HEK293T (cell line): Measurements from ENCODE around the gene ANO3.

Source experiments
- ARNT ChIP-seq: fragments of 450-650 bp; IDR thresholded peaks from 2 replicates; pipeline ENCODE4 v1.6.1; 2017; ENCODE audit warnings: mild to moderate bottlenecking
- BHLHE40 ChIP-seq: fragments of 450-650 bp; IDR thresholded peaks from 2 replicates; pipeline ENCODE4 v1.6.1; 2016; ENCODE audit warnings: mild to moderate bottlenecking, moderate library complexity, borderline replicate concordance
- CTBP1 ChIP-seq: fragments of 450-650 bp; IDR thresholded peaks from 2 replicates; pipeline ENCODE4 v1.6.1; 2016; ENCODE audit warnings: borderline replicate concordance
- FOXA1 ChIP-seq: fragments of 450-650 bp; IDR thresholded peaks from 2 replicates; pipeline ENCODE4 v1.6.1; 2016; ENCODE audit warnings: mild to moderate bottlenecking
- FOXK2 ChIP-seq: fragments of 450-650 bp; IDR thresholded peaks from 2 replicates; pipeline ENCODE4 v1.6.1; 2016; ENCODE audit warnings: mild to moderate bottlenecking
- L3MBTL2 ChIP-seq: fragments of 450-650 bp; conservative IDR thresholded peaks from 2 replicates; pipeline ENCODE4 v1.6.1; 2016; ENCODE audit warnings: mild to moderate bottlenecking
- LEF1 ChIP-seq: fragments of 450-650 bp; IDR thresholded peaks from 2 replicates; pipeline ENCODE4 v1.6.1; 2017; ENCODE audit warnings: mild to moderate bottlenecking, borderline replicate concordance
- SP1 ChIP-seq: fragments of 450-650 bp; IDR thresholded peaks from 2 replicates; pipeline ENCODE4 v1.6.1; 2017
- SUZ12 ChIP-seq: fragments of 450-650 bp; IDR thresholded peaks from 2 replicates; pipeline ENCODE4 v1.6.1; 2016; ENCODE audit warnings: mild to moderate bottlenecking
- TARDBP ChIP-seq: fragments of 450-650 bp; IDR thresholded peaks from 2 replicates; pipeline ENCODE4 v1.6.1; 2016
- TF ChIP-seq, protein P1 (sequence below): fragments of 450-650 bp; IDR thresholded peaks from 2 replicates; pipeline ENCODE4 v1.6.1; 2016

DNA sequence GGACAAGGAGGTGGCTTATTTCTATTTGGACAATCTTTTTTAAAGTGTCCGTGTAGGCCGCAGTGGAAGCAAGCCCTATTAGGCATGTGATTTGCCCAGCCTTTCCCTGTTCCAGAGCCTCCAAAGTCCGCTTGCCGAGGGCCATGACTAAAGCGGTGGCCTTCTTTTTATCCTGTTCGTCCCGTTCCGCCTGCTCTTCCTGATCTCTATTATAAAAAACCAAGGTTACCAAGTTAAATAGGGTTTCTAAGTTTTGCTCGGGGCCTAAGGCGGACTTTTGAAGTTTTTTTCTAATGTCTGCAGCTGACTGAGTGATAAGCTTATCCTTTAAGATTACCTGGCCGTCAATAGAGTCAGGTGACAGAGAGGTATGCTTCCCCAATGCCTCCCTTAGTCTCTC is 261.8 kb downstream of the ANO3 start:
- TF ChIP-seq FOXA1 (no peak), FOXK2 (no peak), CTBP1 (no peak), TARDBP (no peak), SP1 (no peak), BHLHE40 (no peak), SUZ12 (no peak), ARNT (no peak), L3MBTL2 (no peak), LEF1 (no peak)
- TF ChIP-seq, protein P1, sequence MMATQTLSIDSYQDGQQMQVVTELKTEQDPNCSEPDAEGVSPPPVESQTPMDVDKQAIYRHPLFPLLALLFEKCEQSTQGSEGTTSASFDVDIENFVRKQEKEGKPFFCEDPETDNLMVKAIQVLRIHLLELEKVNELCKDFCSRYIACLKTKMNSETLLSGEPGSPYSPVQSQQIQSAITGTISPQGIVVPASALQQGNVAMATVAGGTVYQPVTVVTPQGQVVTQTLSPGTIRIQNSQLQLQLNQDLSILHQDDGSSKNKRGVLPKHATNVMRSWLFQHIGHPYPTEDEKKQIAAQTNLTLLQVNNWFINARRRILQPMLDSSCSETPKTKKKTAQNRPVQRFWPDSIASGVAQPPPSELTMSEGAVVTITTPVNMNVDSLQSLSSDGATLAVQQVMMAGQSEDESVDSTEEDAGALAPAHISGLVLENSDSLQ, result no peak
